Omental fat pad (tissue), 4 donors: ENCODE data around the gene MYH10. TPM values are rescaled to one million over a fixed set of nuclear protein-coding genes. Genes with fewer than 3 reads are reported as not detected.

Experiments used
- ATAC-seq: fragments of 150-250 bp; one replicate; pipeline ENCODE4 v1.9.1; 2016; ENCODE audit warnings: mild to moderate bottlenecking, moderate library complexity; ENCODE audit not compliant: low FRiP score
- DNase-seq: peaks from one replicate; pipeline ENCODE4 v3.0.0-alpha.2; 2019; ENCODE audit warnings: low spot score
- CTCF ChIP-seq, 3 donors: fragments of 450-650 bp; IDR thresholded peaks; one replicate each; pipeline ENCODE4 v1.5.1; 2016 to 2017; ENCODE audit warnings: antibody characterized with exemption in 3 of 3, mild to moderate bottlenecking in 3 of 3, moderate library complexity in 2 of 3
- total RNA-seq, 4 donors: library from RNA; depleted of rRNA; stranded (reverse); fragments of >200 nt; gene quantifications; one replicate each; pipeline ENCODE4 v1.1.0, GENCODE V29; 2016

The MYH10 gene
- total RNA-seq, 4 donors from 2014 or later, result 41.1 to 99.3 (median 51.8) TPM

GRCh38 chr17:8441690-8442089 is 188.8 kb downstream of the MYH10 start:
- ATAC-seq (no peak), DNase-seq (no peak)
- no peak for TF ChIP-seq CTCF (IDR thresholded peaks at IDR 0.05)

- DNase-seq (no peak), ATAC-seq (no peak)
- TF ChIP-seq CTCF (IDR thresholded peaks at IDR 0.05), result no peak
These were observed 190.8 kb downstream of the MYH10 start for GRCh38 chr17:8439681-8440080.

- no peak for ATAC-seq
These were observed 192.1 kb downstream of the MYH10 start for GRCh38 chr17:8438441-8438840.

GRCh38 chr17:8436844-8437171 is 193.7 kb downstream of the MYH10 start:
- TF ChIP-seq CTCF (IDR thresholded peaks at IDR 0.05), result no peak
- DNase-seq, result no peak
- ATAC-seq, result no peak

More at GRCh38 chr17:8438441-8438840, 192.1 kb downstream of the MYH10 start:
- no peak for TF ChIP-seq CTCF (IDR thresholded peaks at IDR 0.05)
- no peak for DNase-seq

GRCh38 chr17:8436169-8436843 is 194.2 kb downstream of the MYH10 start:
- DNase-seq (no peak), ATAC-seq (peak; percentile 67)
- no peak for TF ChIP-seq CTCF (IDR thresholded peaks at IDR 0.05)

- DNase-seq (peak; percentile 97), ATAC-seq (peak; percentile 96)
- TF ChIP-seq CTCF (IDR thresholded peaks at IDR 0.05), result no peak
These were observed 195.0 kb downstream of the MYH10 start, which contains the start of gene NDEL1 for GRCh38 chr17:8435245-8436168. Gene NDEL1 (plus strand): TSS chr17:8435884. CDS start chr17:8444272, 8,388 bp downstream.
